ENCODE measurements around the gene ARID1B. TPM values are rescaled to one million over a fixed set of nuclear protein-coding genes. Genes with fewer than 3 reads are reported as not detected.
A peak's percentile ranks its signal among the peaks of the same experiment; 100 is the strongest.

Gene ARID1B
- total RNA-seq, 1 experiment from 2014 or later = 63.9 TPM

DNA sequence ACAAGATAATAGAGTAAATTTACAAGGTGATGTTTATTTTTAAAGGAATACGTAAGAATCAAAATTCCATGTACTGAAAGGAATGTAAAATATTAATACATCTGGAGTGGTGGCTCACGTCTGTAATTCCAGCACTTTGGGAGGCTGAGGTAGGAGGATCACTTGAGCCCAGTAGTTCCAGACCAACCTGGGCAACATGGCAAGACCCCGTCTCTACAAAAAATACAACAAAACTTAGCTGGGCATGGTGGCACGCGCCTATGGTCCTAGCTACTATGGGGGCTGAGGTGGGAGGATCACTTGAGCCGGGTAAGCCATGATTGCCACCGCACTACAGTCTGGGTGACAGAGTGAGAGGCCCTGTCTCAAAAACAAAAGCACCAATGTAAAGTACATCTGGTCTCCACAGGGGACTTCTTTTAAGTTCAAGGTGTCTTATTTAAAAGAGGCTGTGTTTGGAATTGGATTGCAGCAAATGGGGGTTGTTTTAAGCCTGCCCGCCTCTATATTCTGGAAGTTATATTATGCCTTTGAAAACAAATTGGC lies 36.9 kb downstream of the ARID1B start:
- H3K27ac Mint-ChIP-seq (ENCODE audit: low read depth, unreplicated experiment) = no peak overlapping the region
- H3K4me1 Mint-ChIP-seq (ENCODE audit: insufficient read depth, unreplicated experiment) = peaks cover 19% of the 10 kb centered on the region
- no peaks in the 10 kb centered on the region for H3K27me3 Mint-ChIP-seq (ENCODE audit: insufficient read depth, unreplicated experiment)

GRCh38 chr6:156816505-156816904 lies 39.3 kb downstream of the ARID1B start:
- H3K4me3 Mint-ChIP-seq (ENCODE audit: unreplicated experiment) = peak overlapping the region; percentile 50
- H3K27ac Mint-ChIP-seq (ENCODE audit: low read depth, unreplicated experiment) = peak overlapping the region; percentile 86
- peaks cover 17% of the 10 kb centered on the region for H3K4me1 Mint-ChIP-seq (ENCODE audit: insufficient read depth, unreplicated experiment)
- POLR2A ChIA-PET = interaction anchor here (0.9 to 1.8 kb wide), 6 partner anchors 9 to 131 kb away, joined by 3 to 6 read pairs (median 4); no protein-coding TSS in a partner anchor
- peak; percentile 36 for DNase-seq (ENCODE audit: unreplicated experiment)
- intact Hi-C loops (cut with micrococcal nuclease) = no loop called here
- no peaks in the 10 kb centered on the region for H3K27me3 Mint-ChIP-seq (ENCODE audit: insufficient read depth, unreplicated experiment)
- BruUV-seq (replicated peaks) = no TSS peak
- CTCF ChIA-PET = interaction anchor here (0.8 kb wide), 1 partner anchor 185 kb away, joined by 4 read pairs; no protein-coding TSS in a partner anchor
- no peaks in the 10 kb centered on the region for H3K9me3 Mint-ChIP-seq (ENCODE audit: unreplicated experiment)
- H3K36me3 Mint-ChIP-seq (ENCODE audit: insufficient read depth, unreplicated experiment) = peaks cover 7% of the 10 kb centered on the region
- no peak for TF ChIP-seq CTCF (IDR thresholded peaks at IDR 0.05; ENCODE audit: unreplicated experiment)

More for the DNA sequence above, 36.9 kb downstream of the ARID1B start:
- POLR2A ChIA-PET = no interaction called here
- Mint-ChIP-seq H3K9me3 (ENCODE audit: unreplicated experiment) (peaks cover 8% of the 10 kb centered on the region), H3K4me3 (ENCODE audit: unreplicated experiment) (no peak overlapping the region), H3K36me3 (ENCODE audit: insufficient read depth, unreplicated experiment) (peaks cover 13% of the 10 kb centered on the region)
- no peak for TF ChIP-seq CTCF (IDR thresholded peaks at IDR 0.05; ENCODE audit: unreplicated experiment)
- DNase-seq (ENCODE audit: unreplicated experiment) = no peak
- intact Hi-C loops (cut with micrococcal nuclease) = no loop called here
- no TSS peak for BruUV-seq (replicated peaks)
- CTCF ChIA-PET = interaction anchor here (0.6 kb wide), 1 partner anchor 25 kb away, joined by 4 read pairs; no protein-coding TSS in a partner anchor

- no TSS peak for BruUV-seq (replicated peaks)
- intact Hi-C loops (cut with micrococcal nuclease) = no loop called here
- no peak overlapping the region for H3K27ac Mint-ChIP-seq (ENCODE audit: low read depth, unreplicated experiment)
- DNase-seq (ENCODE audit: unreplicated experiment) = no peak
- POLR2A ChIA-PET = interaction anchor here (0.8 to 1.2 kb wide), 2 partner anchors 11 to 40 kb away, joined by 3 read pairs; no protein-coding TSS in a partner anchor
- peaks cover 17% of the 10 kb centered on the region for H3K4me1 Mint-ChIP-seq (ENCODE audit: insufficient read depth, unreplicated experiment)
- no peaks in the 10 kb centered on the region for H3K36me3 Mint-ChIP-seq (ENCODE audit: insufficient read depth, unreplicated experiment)
- no peak for TF ChIP-seq CTCF (IDR thresholded peaks at IDR 0.05; ENCODE audit: unreplicated experiment)
- CTCF ChIA-PET = interaction anchor here (0.6 to 1.1 kb wide), 3 partner anchors 15 to 980 kb away, joined by 3 to 6 read pairs (median 4); no protein-coding TSS in a partner anchor
- no peaks in the 10 kb centered on the region for H3K27me3 Mint-ChIP-seq (ENCODE audit: insufficient read depth, unreplicated experiment)
- no peak overlapping the region for H3K4me3 Mint-ChIP-seq (ENCODE audit: unreplicated experiment)
- H3K9me3 Mint-ChIP-seq (ENCODE audit: unreplicated experiment) = no peaks in the 10 kb centered on the region
These were observed 43.1 kb downstream of the ARID1B start for GRCh38 chr6:156820089-156820798.

GRCh38 chr6:156821707-156822106 lies 44.5 kb downstream of the ARID1B start:
- POLR2A ChIA-PET = interaction anchor here (0.9 to 1.2 kb wide), 3 partner anchors 9 to 199 kb away, joined by 3 to 4 read pairs (median 3); no protein-coding TSS in a partner anchor
- Mint-ChIP-seq H3K36me3 (ENCODE audit: insufficient read depth, unreplicated experiment) (no peaks in the 10 kb centered on the region), H3K9me3 (ENCODE audit: unreplicated experiment) (no peaks in the 10 kb centered on the region)

More at GRCh38 chr6:156821707-156822106, 44.5 kb downstream of the ARID1B start:
- BruUV-seq (replicated peaks) = no TSS peak
- peaks cover 13% of the 10 kb centered on the region for H3K4me1 Mint-ChIP-seq (ENCODE audit: insufficient read depth, unreplicated experiment)
- no peak overlapping the region for H3K4me3 Mint-ChIP-seq (ENCODE audit: unreplicated experiment)
- intact Hi-C loops (cut with micrococcal nuclease) = no loop called here
- TF ChIP-seq CTCF (IDR thresholded peaks at IDR 0.05; ENCODE audit: unreplicated experiment) = no peak
- CTCF ChIA-PET = interaction anchor here (0.7 kb wide), 1 partner anchor 1489 kb away, joined by 3 read pairs; no protein-coding TSS in a partner anchor
- H3K27ac Mint-ChIP-seq (ENCODE audit: low read depth, unreplicated experiment) = peak overlapping the region; percentile 19
- DNase-seq (ENCODE audit: unreplicated experiment) = no peak
- H3K27me3 Mint-ChIP-seq (ENCODE audit: insufficient read depth, unreplicated experiment) = no peaks in the 10 kb centered on the region

All from MCF 10A (cell line).